ENCODE results near the gene RCN2.
"Not testable (repeated sequence)": the region's sequence is repeated elsewhere in the genome, so short reads cannot be mapped to it uniquely, and the experiment has no call there.

The RCN2 gene

GRCh38 chr15:76932135-76932966, 802 bp downstream of the RCN2 start:
- peak; percentile 29 for DNase-seq

GRCh38 chr15:76935620-76936019, 4.1 kb downstream of the RCN2 start:
- peak; percentile 86 for DNase-seq

GRCh38 chr15:76936671-76937070, 5.1 kb downstream of the RCN2 start:
- DNase-seq, result no peak

- DNase-seq, result no peak
Observed at GRCh38 chr15:76938752-76939151, 7.2 kb downstream of the RCN2 start.

GRCh38 chr15:76939715-76940114, 8.2 kb downstream of the RCN2 start:
- no peak for DNase-seq

- no peak for DNase-seq
Observed at GRCh38 chr15:76941636-76942035, 10.1 kb downstream of the RCN2 start.

GRCh38 chr15:76942331-76942730, 10.8 kb downstream of the RCN2 start:
- no peak for DNase-seq

- DNase-seq, result no peak
Observed at GRCh38 chr15:76945494-76946093, 14.0 kb downstream of the RCN2 start.

GRCh38 chr15:76947454-76947853, 15.9 kb downstream of the RCN2 start:
- no peak for DNase-seq

GRCh38 chr15:76951220-76951619, 19.7 kb downstream of the RCN2 start:
- no peak for DNase-seq

GRCh38 chr15:76953913-76954312, 22.4 kb downstream of the RCN2 start:
- DNase-seq, result no peak

- no peak for DNase-seq
Observed at GRCh38 chr15:76954744-76955143, 23.2 kb downstream of the RCN2 start.

- no peak for DNase-seq
Observed at GRCh38 chr15:76961268-76962011, 29.9 kb downstream of the RCN2 start.

- DNase-seq, result no peak
Observed at GRCh38 chr15:76962337-76963013, 30.9 kb downstream of the RCN2 start.

GRCh38 chr15:76963596-76963995, 32.0 kb downstream of the RCN2 start:
- DNase-seq, result no peak

GRCh38 chr15:76964157-76964556, 32.6 kb downstream of the RCN2 start:
- no peak for DNase-seq

- DNase-seq, result not testable (repeated sequence)
Observed at GRCh38 chr15:76966051-76966450, 34.5 kb downstream of the RCN2 start.

GRCh38 chr15:76967067-76967466, 35.5 kb downstream of the RCN2 start:
- no peak for DNase-seq

GRCh38 chr15:76968306-76968705, 36.8 kb downstream of the RCN2 start:
- no peak for DNase-seq

- no peak for DNase-seq
Observed at GRCh38 chr15:76972389-76973361, 41.1 kb downstream of the RCN2 start.

GRCh38 chr15:76973362-76973743, 41.8 kb downstream of the RCN2 start:
- peak; percentile 21 for DNase-seq

GRCh38 chr15:76973906-76974305, 42.4 kb downstream of the RCN2 start:
- DNase-seq, result no peak
